Stimulated activated memory B cell treated with anti-CD40 and anti-IgM and Interleukin-4, amounts not matched to agents 10 μg/mL and 1 μg/mL and 100 μg/mL, for 72 hours (primary cell): ENCODE results near the gene CXXC5.
A peak's percentile ranks its signal among the peaks of the same experiment; 100 is the strongest.
"Not testable (repeated sequence)": the region's sequence is repeated elsewhere in the genome, so short reads cannot be mapped to it uniquely, and the experiment has no call there.

Experiments used
- ATAC-seq: fragments of 150-1000 bp; cut with Tn5 transposase; 2 replicates; pipeline ENCODE4 v1.10.0; 2021
- H3K27ac Mint-ChIP-seq: one replicate; pipeline ENCODE4 v1.8.0; 2022; ENCODE audit warnings: mild to moderate bottlenecking, mixed read lengths
- H3K27me3 Mint-ChIP-seq: one replicate; pipeline ENCODE4 v1.8.0; 2022; ENCODE audit warnings: mixed read lengths
- H3K36me3 Mint-ChIP-seq: one replicate; pipeline ENCODE4 v1.8.0; 2022; ENCODE audit warnings: mixed read lengths
- H3K4me1 Mint-ChIP-seq: one replicate; pipeline ENCODE4 v1.8.0; 2022; ENCODE audit warnings: mixed read lengths
- H3K4me3 Mint-ChIP-seq: one replicate; pipeline ENCODE4 v1.8.0; 2022; ENCODE audit warnings: mild to moderate bottlenecking, moderate library complexity, mixed read lengths
- H3K9me3 Mint-ChIP-seq: one replicate; pipeline ENCODE4 v1.8.0; 2022; ENCODE audit warnings: mixed read lengths

Gene CXXC5

GRCh38 chr5:139648205-139649081 lies at the start of gene CXXC5:
Gene CXXC5 (plus strand): TSS chr5:139648349. CDS start chr5:139680524, 32,175 bp downstream.
- no peaks in the 10 kb centered on the region for H3K27me3 Mint-ChIP-seq
- H3K36me3 Mint-ChIP-seq, result peaks cover 13% of the 10 kb centered on the region
- peak; percentile 67 for ATAC-seq
- peak within 1 kb of the TSS; percentile 88 for H3K27ac Mint-ChIP-seq
- peaks cover 66% of the 10 kb centered on the region for H3K4me1 Mint-ChIP-seq
- H3K9me3 Mint-ChIP-seq, result no peaks in the 10 kb centered on the region
- H3K4me3 Mint-ChIP-seq, result peak within 1 kb of the TSS; percentile 92

- H3K9me3 Mint-ChIP-seq, H3K4me3 Mint-ChIP-seq, H3K27me3 Mint-ChIP-seq, H3K27ac Mint-ChIP-seq, ATAC-seq: not testable (repeated sequence)
- Mint-ChIP-seq H3K4me1 (peaks cover 29% of the 10 kb centered on the region), H3K36me3 (peaks cover 24% of the 10 kb centered on the region)
Measured at GRCh38 chr5:139598601-139598965, 49.6 kb upstream of the CXXC5 start.

- H3K27ac Mint-ChIP-seq, result no peak overlapping the region
Measured at GRCh38 chr5:139600336-139600949, 47.7 kb upstream of the CXXC5 start.

GRCh38 chr5:139601429-139601828 lies 46.7 kb upstream of the CXXC5 start:
- H3K9me3 Mint-ChIP-seq, result no peaks in the 10 kb centered on the region
- no peaks in the 10 kb centered on the region for H3K27me3 Mint-ChIP-seq
- peaks cover 36% of the 10 kb centered on the region for H3K4me1 Mint-ChIP-seq
- H3K36me3 Mint-ChIP-seq, result peaks cover 32% of the 10 kb centered on the region
- no peak overlapping the region for H3K4me3 Mint-ChIP-seq
- ATAC-seq, result no peak
- H3K27ac Mint-ChIP-seq, result no peak overlapping the region

More at GRCh38 chr5:139600336-139600949, 47.7 kb upstream of the CXXC5 start:
- no peak for ATAC-seq
- Mint-ChIP-seq H3K36me3 (peaks cover 24% of the 10 kb centered on the region), H3K4me1 (peaks cover 26% of the 10 kb centered on the region), H3K4me3 (no peak overlapping the region), H3K9me3 (no peaks in the 10 kb centered on the region), H3K27me3 (no peaks in the 10 kb centered on the region)

- not testable (repeated sequence) for H3K27me3 Mint-ChIP-seq, H3K9me3 Mint-ChIP-seq, H3K4me3 Mint-ChIP-seq, H3K27ac Mint-ChIP-seq, ATAC-seq
- Mint-ChIP-seq H3K36me3 (peaks cover 30% of the 10 kb centered on the region), H3K4me1 (peaks cover 34% of the 10 kb centered on the region)
Measured at GRCh38 chr5:139601948-139602347, 46.2 kb upstream of the CXXC5 start.

GRCh38 chr5:139605887-139606286 lies 42.3 kb upstream of the CXXC5 start:
- H3K4me3 Mint-ChIP-seq, result peak overlapping the region; percentile 51
- H3K27ac Mint-ChIP-seq, result peak overlapping the region; percentile 71
- H3K9me3 Mint-ChIP-seq, result no peaks in the 10 kb centered on the region
- peaks cover 20% of the 10 kb centered on the region for H3K36me3 Mint-ChIP-seq
- H3K4me1 Mint-ChIP-seq, result peaks cover 43% of the 10 kb centered on the region
- no peaks in the 10 kb centered on the region for H3K27me3 Mint-ChIP-seq
- ATAC-seq, result peak; percentile 76

GRCh38 chr5:139611703-139612584 lies 36.2 kb upstream of the CXXC5 start:
- no peak overlapping the region for H3K4me3 Mint-ChIP-seq
- H3K27me3 Mint-ChIP-seq, result no peaks in the 10 kb centered on the region
- H3K36me3 Mint-ChIP-seq, result peaks cover 17% of the 10 kb centered on the region
- H3K27ac Mint-ChIP-seq, result peak overlapping the region; percentile 46
- no peaks in the 10 kb centered on the region for H3K9me3 Mint-ChIP-seq
- peaks cover 36% of the 10 kb centered on the region for H3K4me1 Mint-ChIP-seq
- peak; percentile 36 for ATAC-seq

- Mint-ChIP-seq H3K27me3 (no peaks in the 10 kb centered on the region), H3K27ac (no peak overlapping the region)
- no peak for ATAC-seq
Measured at GRCh38 chr5:139619861-139620260, 28.3 kb upstream of the CXXC5 start.

GRCh38 chr5:139625398-139625797 lies 22.8 kb upstream of the CXXC5 start:
- ATAC-seq, H3K4me3 Mint-ChIP-seq, H3K4me1 Mint-ChIP-seq, H3K9me3 Mint-ChIP-seq, H3K27ac Mint-ChIP-seq, H3K27me3 Mint-ChIP-seq: not testable (repeated sequence)
- H3K36me3 Mint-ChIP-seq, result peaks cover 30% of the 10 kb centered on the region

More at GRCh38 chr5:139619861-139620260, 28.3 kb upstream of the CXXC5 start:
- no peaks in the 10 kb centered on the region for H3K4me1 Mint-ChIP-seq
- H3K4me3 Mint-ChIP-seq, result no peak overlapping the region
- H3K36me3 Mint-ChIP-seq, result peaks cover 39% of the 10 kb centered on the region
- no peaks in the 10 kb centered on the region for H3K9me3 Mint-ChIP-seq

GRCh38 chr5:139630855-139631254 lies 17.3 kb upstream of the CXXC5 start:
- no peaks in the 10 kb centered on the region for H3K9me3 Mint-ChIP-seq
- peaks cover 30% of the 10 kb centered on the region for H3K4me1 Mint-ChIP-seq
- no peak for ATAC-seq
- H3K36me3 Mint-ChIP-seq, result peaks cover 10% of the 10 kb centered on the region
- no peaks in the 10 kb centered on the region for H3K27me3 Mint-ChIP-seq
- no peak overlapping the region for H3K27ac Mint-ChIP-seq
- H3K4me3 Mint-ChIP-seq, result no peak overlapping the region

- Mint-ChIP-seq H3K27ac (no peak overlapping the region), H3K27me3 (no peaks in the 10 kb centered on the region)
Measured at GRCh38 chr5:139631520-139632165, 16.5 kb upstream of the CXXC5 start.

GRCh38 chr5:139633295-139634027 lies 14.7 kb upstream of the CXXC5 start:
- H3K9me3 Mint-ChIP-seq, result no peaks in the 10 kb centered on the region
- peaks cover 55% of the 10 kb centered on the region for H3K4me1 Mint-ChIP-seq
- H3K27me3 Mint-ChIP-seq, result no peaks in the 10 kb centered on the region
- H3K4me3 Mint-ChIP-seq, result no peak overlapping the region
- H3K27ac Mint-ChIP-seq, result peak overlapping the region; percentile 96
- H3K36me3 Mint-ChIP-seq, result no peaks in the 10 kb centered on the region
- ATAC-seq, result peak; percentile 25

More at GRCh38 chr5:139631520-139632165, 16.5 kb upstream of the CXXC5 start:
- no peaks in the 10 kb centered on the region for H3K9me3 Mint-ChIP-seq
- H3K36me3 Mint-ChIP-seq, result peaks cover 10% of the 10 kb centered on the region
- no peak for ATAC-seq
- peaks cover 38% of the 10 kb centered on the region for H3K4me1 Mint-ChIP-seq
- no peak overlapping the region for H3K4me3 Mint-ChIP-seq

- ATAC-seq, result no peak
- Mint-ChIP-seq H3K4me1 (peaks cover 60% of the 10 kb centered on the region), H3K27ac (peak overlapping the region; percentile 96), H3K36me3 (no peaks in the 10 kb centered on the region), H3K4me3 (no peak overlapping the region), H3K27me3 (no peaks in the 10 kb centered on the region), H3K9me3 (no peaks in the 10 kb centered on the region)
Measured at GRCh38 chr5:139634028-139634325, 14.2 kb upstream of the CXXC5 start.

- H3K4me3 Mint-ChIP-seq, result peak overlapping the region; percentile 17
- peaks cover 66% of the 10 kb centered on the region for H3K4me1 Mint-ChIP-seq
- no peak for ATAC-seq
- H3K36me3 Mint-ChIP-seq, result no peaks in the 10 kb centered on the region
- peak overlapping the region; percentile 96 for H3K27ac Mint-ChIP-seq
- H3K27me3 Mint-ChIP-seq, result no peaks in the 10 kb centered on the region
- H3K9me3 Mint-ChIP-seq, result no peaks in the 10 kb centered on the region
Measured at GRCh38 chr5:139634541-139634940, 13.6 kb upstream of the CXXC5 start.
